OCI-LY7 (cell line): ENCODE data around the gene SMPD3.

Source experiments
- EZH2phosphoT487 ChIP-seq: fragments of 200-600 bp; sonication (generic); IDR thresholded peaks from 2 replicates; pipeline ENCODE4 v1.6.1; 2018; ENCODE audit warnings: low read depth, borderline replicate concordance, mild to moderate bottlenecking, mixed run types, antibody characterized with exemption, low read length, moderate library complexity, mixed read lengths
- TF ChIP-seq, protein P1 (sequence below): fragments of 200-600 bp; sonication (generic); conservative IDR thresholded peaks from 2 replicates; pipeline ENCODE4 v1.5.1; 2014; ENCODE audit warnings: mild to moderate bottlenecking, antibody characterized with exemption, low read length, moderate library complexity, mixed read lengths

DNA sequence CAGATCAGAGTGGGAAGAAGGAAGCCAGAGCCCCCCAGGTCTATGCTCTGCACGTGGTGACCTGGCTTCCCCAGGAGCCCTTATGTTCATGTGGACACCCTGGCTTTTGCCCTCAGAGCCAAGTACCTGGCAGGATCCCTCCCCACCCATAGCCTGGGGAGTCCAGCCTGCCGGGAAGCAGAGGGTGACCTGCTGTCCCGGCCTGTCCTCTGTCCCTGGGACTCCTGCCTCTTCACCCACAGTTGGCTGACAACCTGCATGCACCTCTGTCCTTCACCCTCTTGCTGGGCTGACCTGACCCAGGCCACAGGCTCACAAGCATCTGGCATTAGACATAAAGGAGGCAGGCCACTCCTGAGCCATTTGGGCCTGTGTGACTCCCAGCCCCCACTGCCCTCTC, 60.2 kb downstream of the SMPD3 start:
- TF ChIP-seq, protein P1, sequence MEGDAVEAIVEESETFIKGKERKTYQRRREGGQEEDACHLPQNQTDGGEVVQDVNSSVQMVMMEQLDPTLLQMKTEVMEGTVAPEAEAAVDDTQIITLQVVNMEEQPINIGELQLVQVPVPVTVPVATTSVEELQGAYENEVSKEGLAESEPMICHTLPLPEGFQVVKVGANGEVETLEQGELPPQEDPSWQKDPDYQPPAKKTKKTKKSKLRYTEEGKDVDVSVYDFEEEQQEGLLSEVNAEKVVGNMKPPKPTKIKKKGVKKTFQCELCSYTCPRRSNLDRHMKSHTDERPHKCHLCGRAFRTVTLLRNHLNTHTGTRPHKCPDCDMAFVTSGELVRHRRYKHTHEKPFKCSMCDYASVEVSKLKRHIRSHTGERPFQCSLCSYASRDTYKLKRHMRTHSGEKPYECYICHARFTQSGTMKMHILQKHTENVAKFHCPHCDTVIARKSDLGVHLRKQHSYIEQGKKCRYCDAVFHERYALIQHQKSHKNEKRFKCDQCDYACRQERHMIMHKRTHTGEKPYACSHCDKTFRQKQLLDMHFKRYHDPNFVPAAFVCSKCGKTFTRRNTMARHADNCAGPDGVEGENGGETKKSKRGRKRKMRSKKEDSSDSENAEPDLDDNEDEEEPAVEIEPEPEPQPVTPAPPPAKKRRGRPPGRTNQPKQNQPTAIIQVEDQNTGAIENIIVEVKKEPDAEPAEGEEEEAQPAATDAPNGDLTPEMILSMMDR = no peak
- no peak for TF ChIP-seq EZH2phosphoT487
